ENCODE results near the gene SNRK.

DNA sequence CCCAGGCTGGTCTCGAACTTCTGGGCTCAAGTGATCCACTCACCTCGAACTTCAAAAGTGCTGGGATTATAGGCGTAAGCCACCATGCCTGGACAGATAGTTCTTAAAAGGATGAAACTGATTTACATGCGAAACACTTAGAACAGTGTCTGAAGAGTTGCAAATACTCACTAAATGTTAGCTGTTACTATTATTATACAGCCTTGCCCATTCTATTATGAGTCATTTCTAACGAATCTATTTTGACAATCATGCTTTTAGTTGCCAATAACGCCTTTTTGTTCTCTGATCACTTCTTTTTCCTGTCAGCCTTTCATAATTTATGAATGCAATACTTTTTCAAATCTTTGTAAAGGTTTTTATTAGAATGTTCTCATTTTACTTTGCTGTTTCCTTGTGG is 112.7 kb downstream of the SNRK start:
- TF ChIP-seq, protein P1, sequence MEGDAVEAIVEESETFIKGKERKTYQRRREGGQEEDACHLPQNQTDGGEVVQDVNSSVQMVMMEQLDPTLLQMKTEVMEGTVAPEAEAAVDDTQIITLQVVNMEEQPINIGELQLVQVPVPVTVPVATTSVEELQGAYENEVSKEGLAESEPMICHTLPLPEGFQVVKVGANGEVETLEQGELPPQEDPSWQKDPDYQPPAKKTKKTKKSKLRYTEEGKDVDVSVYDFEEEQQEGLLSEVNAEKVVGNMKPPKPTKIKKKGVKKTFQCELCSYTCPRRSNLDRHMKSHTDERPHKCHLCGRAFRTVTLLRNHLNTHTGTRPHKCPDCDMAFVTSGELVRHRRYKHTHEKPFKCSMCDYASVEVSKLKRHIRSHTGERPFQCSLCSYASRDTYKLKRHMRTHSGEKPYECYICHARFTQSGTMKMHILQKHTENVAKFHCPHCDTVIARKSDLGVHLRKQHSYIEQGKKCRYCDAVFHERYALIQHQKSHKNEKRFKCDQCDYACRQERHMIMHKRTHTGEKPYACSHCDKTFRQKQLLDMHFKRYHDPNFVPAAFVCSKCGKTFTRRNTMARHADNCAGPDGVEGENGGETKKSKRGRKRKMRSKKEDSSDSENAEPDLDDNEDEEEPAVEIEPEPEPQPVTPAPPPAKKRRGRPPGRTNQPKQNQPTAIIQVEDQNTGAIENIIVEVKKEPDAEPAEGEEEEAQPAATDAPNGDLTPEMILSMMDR (IDR thresholded peaks at IDR 0.05; ENCODE audit: borderline replicate concordance, extremely low read depth, low read length, poor library complexity, severe bottlenecking), result no peak
- no peak for TF ChIP-seq EZH2 (IDR thresholded peaks at IDR 0.05; ENCODE audit: borderline replicate concordance, low read depth, low read length, severe bottlenecking)

Measured in DND-41 (cell line).